T47D (cell line): Measurements from ENCODE around the gene EIF2D.

Experiments used
- DNase-seq, 2 experiments: peaks; one replicate each; pipeline versions ENCODE4 v3.0.0 to v3.0.0-alpha.2; 2011 to 2012; ENCODE audit warnings: low read depth in 1 of 2, low spot score in 1 of 2
- JUND ChIP-seq: IDR thresholded peaks from 2 replicates; pipeline ENCODE4 v1.6.1; 2012; ENCODE audit warnings: low read depth
- in situ Hi-C: cut with HindIII; loops from 2 replicates; pipeline ENCODE4 v1.10.0; 2016; ENCODE audit warnings: low sequenced_read_pairs, low pct_unique_long_range_greater_than_20kb

Gene EIF2D

GRCh38 chr1:206580438-206581113 is 31.7 kb downstream of the EIF2D start:
- TF ChIP-seq JUND = no peak
- DNase-seq = no peak
- in situ Hi-C loops = no loop called here

GRCh38 chr1:206579747-206580437 is 32.4 kb downstream of the EIF2D start:
- no peak for TF ChIP-seq JUND
- in situ Hi-C loops = no loop called here
- DNase-seq = no peak

GRCh38 chr1:206578978-206579374 is 33.3 kb downstream of the EIF2D start:
- TF ChIP-seq JUND = no peak
- in situ Hi-C loops = no loop called here
- no peak for DNase-seq

- no peak for DNase-seq
- in situ Hi-C loops = no loop called here
- no peak for TF ChIP-seq JUND
Observed at GRCh38 chr1:206578068-206578977, 33.9 kb downstream of the EIF2D start.

- DNase-seq = no peak
- in situ Hi-C loops = no loop called here
- TF ChIP-seq JUND = no peak
Observed at GRCh38 chr1:206577626-206578025, 34.6 kb downstream of the EIF2D start.

GRCh38 chr1:206575894-206576737 is 36.1 kb downstream of the EIF2D start:
- no peak for TF ChIP-seq JUND
- no peak for DNase-seq
- in situ Hi-C loops = no loop called here

GRCh38 chr1:206575165-206575893 is 36.9 kb downstream of the EIF2D start:
- DNase-seq = no peak
- TF ChIP-seq JUND = no peak
- in situ Hi-C loops = no loop called here

- in situ Hi-C loops = no loop called here
- no peak for DNase-seq
Observed at GRCh38 chr1:206573762-206574161, 38.5 kb downstream of the EIF2D start.

GRCh38 chr1:206573319-206573718 is 38.9 kb downstream of the EIF2D start:
- DNase-seq = no peak
- in situ Hi-C loops = no loop called here
- TF ChIP-seq JUND = no peak

More at GRCh38 chr1:206573762-206574161, 38.5 kb downstream of the EIF2D start:
- TF ChIP-seq JUND = no peak

- DNase-seq = no peak
- TF ChIP-seq JUND = no peak
- in situ Hi-C loops = no loop called here
Observed at GRCh38 chr1:206572835-206573234, 39.4 kb downstream of the EIF2D start.

GRCh38 chr1:206570529-206570928 is 41.7 kb downstream of the EIF2D start:
- no peak for DNase-seq
- TF ChIP-seq JUND = no peak
- in situ Hi-C loops = no loop called here
